Measurements from ENCODE around the gene UNC50.
"Not testable (repeated sequence)": the region's sequence is repeated elsewhere in the genome, so short reads cannot be mapped to it uniquely, and the experiment has no call there.

Gene UNC50

GRCh38 chr2:98592565-98592964 is 15.8 kb upstream of the UNC50 start:
- Histone ChIP-seq H3K27me3 (no peaks in the 10 kb centered on the region), H3K4me1 (no peaks in the 10 kb centered on the region), H3K27ac (no peak overlapping the region), H3K9me3 (no peaks in the 10 kb centered on the region), H3K36me3 (peaks cover under 1 to 36% (median 21%) of the 10 kb centered on the region in 3 donors), H3K4me3 (no peak overlapping the region)
- no peak for DNase-seq
- intact Hi-C loops (cut with DNase I; ENCODE audit: low total_unique reads) = no loop called here
- TF ChIP-seq CTCF (IDR thresholded peaks at IDR 0.05) = no peak

GRCh38 chr2:98594665-98595064 is 13.7 kb upstream of the UNC50 start:
- H3K4me3 ChIP-seq; H3K4me1 ChIP-seq; H3K9me3 ChIP-seq; DNase-seq; H3K27ac ChIP-seq; H3K27me3 ChIP-seq; intact Hi-C loops (cut with DNase I; ENCODE audit: low total_unique reads): not testable (repeated sequence)
- peaks cover 21 to 43% (median 28%) of the 10 kb centered on the region in 3 donors for H3K36me3 ChIP-seq

- DNase-seq = no peak
- Histone ChIP-seq H3K27me3 (no peaks in the 10 kb centered on the region), H3K36me3 (peaks cover 45 to 61% (median 57%) of the 10 kb centered on the region in 3 donors), H3K27ac (no peak overlapping the region), H3K4me1 (no peaks in the 10 kb centered on the region), H3K9me3 (no peaks in the 10 kb centered on the region), H3K4me3 (no peak overlapping the region)
- no peak for TF ChIP-seq CTCF (IDR thresholded peaks at IDR 0.05)
- intact Hi-C loops (cut with DNase I; ENCODE audit: low total_unique reads) = no loop called here
These were observed 9.5 kb upstream of the UNC50 start for GRCh38 chr2:98598781-98599428.

- Histone ChIP-seq H3K9me3 (no peaks in the 10 kb centered on the region), H3K4me3 (no peak overlapping the region), H3K27ac (no peak overlapping the region), H3K36me3 (peaks cover 45 to 61% (median 54%) of the 10 kb centered on the region in 3 donors), H3K4me1 (peaks cover 0 to 20% (median 9%) of the 10 kb centered on the region in 4 donors), H3K27me3 (no peaks in the 10 kb centered on the region)
- intact Hi-C loops (cut with DNase I; ENCODE audit: low total_unique reads) = no loop called here
- TF ChIP-seq CTCF (IDR thresholded peaks at IDR 0.05) = peak; percentile 13 to 32
- DNase-seq = no peak
These were observed 6.8 kb upstream of the UNC50 start for GRCh38 chr2:98601532-98602132.

- Histone ChIP-seq H3K4me3 (no peak overlapping the region), H3K4me1 (peaks cover 0 to 35% (median 23%) of the 10 kb centered on the region in 4 donors), H3K9me3 (no peaks in the 10 kb centered on the region), H3K27ac (no peak overlapping the region), H3K27me3 (no peaks in the 10 kb centered on the region), H3K36me3 (peaks cover 25 to 42% (median 34%) of the 10 kb centered on the region in 3 donors)
- no peak for DNase-seq
- no peak for TF ChIP-seq CTCF (IDR thresholded peaks at IDR 0.05)
- intact Hi-C loops (cut with DNase I; ENCODE audit: low total_unique reads) = no loop called here
These were observed 3.8 kb upstream of the UNC50 start for GRCh38 chr2:98604547-98604946.

GRCh38 chr2:98605076-98605475 is 3.3 kb upstream of the UNC50 start:
- no peak for DNase-seq
- intact Hi-C loops (cut with DNase I; ENCODE audit: low total_unique reads) = loop anchor here (5.0 kb wide), 1 partner anchor 43 kb away; no protein-coding TSS in a partner anchor
- TF ChIP-seq CTCF (IDR thresholded peaks at IDR 0.05) = no peak
- Histone ChIP-seq H3K27ac (no peak overlapping the region), H3K27me3 (no peaks in the 10 kb centered on the region), H3K4me3 (no peak overlapping the region), H3K9me3 (no peaks in the 10 kb centered on the region), H3K4me1 (peaks cover 0 to 40% (median 29%) of the 10 kb centered on the region in 4 donors), H3K36me3 (peaks cover 20 to 37% (median 29%) of the 10 kb centered on the region in 3 donors)
